Measurements from ENCODE around the gene IL27RA.

The IL27RA gene

GRCh38 chr19:14089662-14090508 lies 58.3 kb downstream of the IL27RA start:
- peak; percentile 49 for DNase-seq

DNA sequence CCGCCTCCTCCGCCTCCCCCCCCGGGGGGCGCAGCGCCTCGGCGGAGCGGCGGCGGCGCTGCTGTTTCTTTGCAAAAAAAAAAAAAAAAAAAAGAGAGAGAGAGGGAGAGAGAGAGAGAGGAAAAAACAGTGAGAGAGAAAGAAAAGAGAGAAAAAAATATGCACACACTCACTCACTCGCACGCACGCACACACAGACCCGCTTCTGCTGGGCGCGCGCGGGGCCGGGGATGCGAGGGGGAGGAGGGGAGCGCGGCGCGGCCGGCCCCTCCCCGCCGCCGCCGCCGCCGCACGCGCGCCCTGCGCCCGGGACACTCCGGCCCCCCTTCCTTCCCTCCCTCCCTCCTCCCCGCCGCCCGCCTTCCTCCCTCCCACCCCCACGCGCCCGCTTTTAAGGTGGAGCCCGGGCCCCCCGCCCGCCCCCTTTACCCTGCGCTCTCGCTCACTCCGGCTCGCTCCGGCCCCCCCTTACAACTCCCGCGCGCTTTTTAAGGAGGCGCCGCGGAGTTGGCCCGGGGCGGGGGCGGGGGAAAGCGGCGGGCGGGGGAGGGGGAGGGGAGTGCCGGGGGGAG lies 59.0 kb downstream of the IL27RA start, which contains the start of gene SAMD1:
SAMD1 (minus strand) TSS at position 243 of the 572 bp plus-strand sequence.
- DNase-seq: peak; percentile 91

GRCh38 chr19:14091081-14091812 lies 59.7 kb downstream of the IL27RA start:
- peak; percentile 70 for DNase-seq

DNA sequence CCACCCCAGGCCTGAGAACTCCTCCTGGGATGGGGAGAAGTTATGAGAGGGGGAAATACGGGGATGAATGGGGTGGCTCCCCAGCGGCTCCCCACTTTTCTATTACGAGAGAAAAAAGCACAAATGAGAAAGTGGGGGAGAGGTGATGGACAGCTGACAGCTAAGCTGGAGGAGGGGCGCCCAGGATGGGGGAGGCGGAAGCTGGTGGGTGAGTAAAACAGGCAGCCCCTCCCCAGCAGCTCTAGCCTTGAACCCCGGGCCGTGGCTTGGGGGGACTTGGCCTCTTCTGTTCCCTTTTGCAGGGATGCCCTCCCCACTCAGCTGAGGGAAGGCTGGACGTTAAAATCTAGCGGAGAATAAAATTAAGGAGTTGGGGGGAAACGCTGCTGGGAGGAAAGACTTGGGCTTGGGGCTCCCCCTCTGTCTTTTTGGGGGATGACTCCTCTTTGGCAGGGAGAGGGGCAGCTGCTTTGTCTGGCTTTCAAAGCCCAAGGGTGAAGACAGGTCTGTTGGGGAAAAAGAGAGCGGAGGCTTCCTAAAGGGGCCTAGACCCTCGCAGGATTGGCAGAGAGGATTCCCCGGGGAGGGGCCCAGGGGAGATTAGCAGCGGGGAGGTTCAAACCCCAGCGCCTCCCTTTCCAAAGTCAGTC lies 60.4 kb downstream of the IL27RA start:
- DNase-seq: no peak

DNA sequence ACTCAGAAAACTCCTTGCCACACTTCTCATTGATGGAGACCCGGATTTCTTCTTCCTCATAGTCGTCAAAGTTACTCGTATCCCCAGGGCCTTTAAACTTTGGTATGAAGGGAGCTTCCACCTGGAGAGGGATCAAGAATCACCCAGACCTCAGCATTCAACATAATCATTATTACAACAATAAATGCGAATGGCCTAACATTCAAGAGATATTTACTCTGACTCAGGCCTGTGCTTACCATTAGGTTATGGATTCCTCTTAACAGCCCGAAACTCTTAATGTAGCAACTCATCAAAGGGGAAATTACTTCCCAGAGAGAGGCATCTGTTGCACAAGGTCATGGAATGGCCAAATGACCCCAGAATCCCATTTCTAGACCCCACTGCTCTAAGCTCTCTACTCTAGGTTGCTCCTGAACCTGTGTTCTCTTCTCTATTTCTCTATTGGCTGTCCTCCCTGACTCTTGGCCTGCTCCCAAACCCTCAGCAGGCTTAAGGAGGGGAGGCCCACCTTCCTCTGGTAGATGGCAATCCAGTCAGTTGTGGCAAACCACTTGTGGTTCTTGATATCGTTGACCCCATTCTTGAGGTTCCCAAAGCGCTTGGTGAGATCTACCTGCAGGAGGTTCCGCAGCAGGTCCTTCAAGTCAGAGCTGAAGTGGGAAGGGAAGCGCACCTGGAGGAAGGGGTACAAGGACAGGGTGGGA lies 61.7 kb downstream of the IL27RA start:
- no peak for DNase-seq

DNA sequence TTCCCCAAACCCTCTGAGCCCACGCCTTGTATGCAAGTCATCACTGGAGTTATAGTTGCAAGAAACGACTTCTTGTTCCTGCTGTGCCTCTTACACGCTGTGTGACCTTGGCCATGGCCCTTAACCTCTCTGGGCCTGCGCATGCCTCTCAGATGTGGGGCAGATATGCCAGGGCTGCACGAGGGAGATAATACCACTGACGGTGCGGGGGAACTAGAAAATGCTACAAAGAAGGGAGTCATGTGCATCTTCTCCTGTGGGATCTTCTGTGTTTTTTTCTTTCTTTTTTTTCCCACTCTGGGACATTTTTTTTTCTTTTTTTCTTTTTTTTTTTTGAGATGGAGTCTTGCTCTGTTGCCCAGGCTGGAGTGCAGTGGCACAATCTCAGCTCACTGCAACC lies 63.3 kb downstream of the IL27RA start:
- no peak for DNase-seq

GRCh38 chr19:14096272-14096992 lies 64.9 kb downstream of the IL27RA start:
- no peak for DNase-seq

GRCh38 chr19:14097532-14098151 lies 66.1 kb downstream of the IL27RA start:
- DNase-seq: no peak

DNA sequence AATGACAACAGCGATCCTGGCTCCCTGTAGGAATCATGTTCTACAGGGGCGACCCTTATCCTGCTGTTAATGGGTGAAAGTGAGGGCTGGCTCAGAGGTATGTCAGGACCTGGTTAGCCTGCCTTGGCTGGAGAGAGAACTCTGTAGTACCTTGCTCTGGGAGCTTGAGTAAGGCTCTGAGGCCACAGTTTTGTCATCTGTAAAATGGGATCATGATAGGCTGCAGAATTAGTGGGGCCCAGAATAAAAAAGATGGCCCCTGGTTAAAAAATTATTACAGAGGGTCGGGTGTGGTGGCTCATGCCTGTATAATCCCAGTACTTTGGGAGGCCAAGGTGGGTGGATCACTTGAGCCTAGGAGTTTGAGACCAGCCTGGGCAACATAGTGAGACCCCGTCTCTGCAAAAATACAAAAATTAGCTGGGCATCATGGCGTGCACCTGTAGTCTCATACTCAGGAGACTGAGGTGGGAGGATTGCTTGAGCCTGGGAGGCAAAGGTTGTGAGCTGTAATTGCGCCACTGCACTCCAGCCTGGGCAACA lies 69.5 kb downstream of the IL27RA start:
- no peak for DNase-seq

- DNase-seq: no peak
Observed at GRCh38 chr19:14102102-14102696, 70.6 kb downstream of the IL27RA start.

GRCh38 chr19:14102756-14103155 lies 71.2 kb downstream of the IL27RA start:
- no peak for DNase-seq

All from CD4-positive, alpha-beta T cell treated with Interleukin-21 for 1 hour (primary cell).